GM21786 (cell line): ENCODE results near the gene PLCL2.
"Not testable (repeated sequence)": the region's sequence is repeated elsewhere in the genome, so short reads cannot be mapped to it uniquely, and the experiment has no call there.

Experiments used
- ATAC-seq: cut with Tn5 transposase; IDR thresholded peaks from one replicate; pipeline ENCODE4 v1.9.1; 2021; ENCODE audit not compliant: unreplicated experiment

The PLCL2 gene

DNA sequence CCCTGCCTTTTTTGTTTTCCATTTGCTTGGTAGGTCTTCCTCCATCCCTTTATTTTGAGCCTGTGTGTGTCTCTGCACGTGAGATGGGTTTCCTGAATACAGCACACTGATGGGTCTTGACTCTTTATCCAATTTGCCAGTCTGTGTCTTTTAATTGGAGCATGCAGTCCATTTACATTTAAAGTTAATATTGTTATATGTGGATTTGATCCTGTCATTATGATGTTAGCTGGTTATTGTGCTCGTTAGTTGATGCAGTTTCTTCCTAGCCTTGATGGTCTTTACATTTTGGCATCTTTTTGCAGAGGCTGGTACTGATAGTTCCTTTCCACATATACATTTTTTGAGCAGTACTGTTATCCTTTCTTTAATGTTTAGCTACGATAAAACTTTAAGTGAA, 73.1 kb downstream of the PLCL2 start:
- not testable (repeated sequence) for ATAC-seq

DNA sequence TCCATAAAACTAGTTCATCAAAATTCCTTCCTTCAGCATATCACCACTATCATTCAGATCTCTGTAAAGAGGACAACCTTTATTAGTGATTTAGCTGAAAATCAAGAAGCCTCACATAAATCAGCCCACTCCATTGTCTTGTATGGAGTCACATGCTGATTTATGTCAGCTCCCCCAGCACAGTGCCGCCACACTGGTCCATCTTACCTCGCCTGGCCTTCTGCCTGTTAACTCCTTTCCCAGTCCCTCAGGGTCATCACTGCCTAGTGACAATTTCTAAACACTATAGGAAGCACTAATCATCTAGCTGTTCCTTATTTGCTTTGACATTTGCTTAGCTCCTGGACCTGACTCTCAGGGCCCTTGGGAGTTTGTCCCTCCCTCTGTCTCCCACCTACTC, 75.4 kb downstream of the PLCL2 start:
- ATAC-seq = no peak

DNA sequence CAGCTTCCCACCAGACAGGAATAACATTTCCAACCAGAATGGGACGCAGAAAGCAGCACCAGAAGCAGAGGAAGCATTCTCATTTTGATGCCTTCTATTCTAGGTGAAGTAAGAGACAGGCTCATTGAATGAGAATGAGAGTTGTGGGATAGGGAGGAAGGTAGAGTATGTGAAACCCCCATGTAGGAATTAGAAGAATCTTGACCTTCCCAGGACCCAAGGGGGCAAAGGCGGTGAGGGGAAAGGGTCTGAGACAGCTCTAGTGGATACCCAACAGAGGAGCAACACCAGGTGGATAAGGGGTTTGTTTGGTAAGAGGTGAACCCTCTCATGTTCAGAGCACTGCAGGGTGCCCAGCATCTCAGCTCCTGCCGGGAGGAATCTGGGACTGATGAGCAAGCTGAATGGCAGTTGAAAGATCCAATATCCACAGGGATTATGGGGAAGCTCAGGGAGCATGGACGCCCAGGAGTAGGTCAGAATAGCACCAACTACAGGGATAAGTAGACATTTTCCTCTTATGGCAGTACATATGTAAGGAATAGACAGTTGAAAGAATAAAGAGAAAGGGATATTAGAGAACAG, 77.0 kb downstream of the PLCL2 start:
- ATAC-seq = no peak

DNA sequence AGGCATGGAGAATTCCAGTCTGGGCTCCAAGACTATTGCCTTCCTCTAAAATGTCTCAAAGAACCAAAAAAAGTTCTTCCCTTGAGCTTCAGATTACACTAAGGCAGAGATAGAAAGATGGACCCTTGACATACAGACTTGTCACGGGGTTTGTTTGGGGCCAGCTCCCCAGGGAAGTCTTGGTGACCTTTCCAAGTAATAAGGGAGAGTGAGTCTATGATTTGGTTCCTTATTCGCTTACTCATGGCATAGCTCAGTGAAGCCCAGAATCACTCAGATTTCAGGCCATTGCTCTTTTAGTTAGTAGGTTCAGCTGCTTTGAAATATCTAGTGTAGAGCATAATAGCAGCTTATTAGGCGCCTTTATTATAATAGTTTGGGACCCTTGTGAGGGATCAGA, 90.3 kb downstream of the PLCL2 start:
- ATAC-seq = no peak

DNA sequence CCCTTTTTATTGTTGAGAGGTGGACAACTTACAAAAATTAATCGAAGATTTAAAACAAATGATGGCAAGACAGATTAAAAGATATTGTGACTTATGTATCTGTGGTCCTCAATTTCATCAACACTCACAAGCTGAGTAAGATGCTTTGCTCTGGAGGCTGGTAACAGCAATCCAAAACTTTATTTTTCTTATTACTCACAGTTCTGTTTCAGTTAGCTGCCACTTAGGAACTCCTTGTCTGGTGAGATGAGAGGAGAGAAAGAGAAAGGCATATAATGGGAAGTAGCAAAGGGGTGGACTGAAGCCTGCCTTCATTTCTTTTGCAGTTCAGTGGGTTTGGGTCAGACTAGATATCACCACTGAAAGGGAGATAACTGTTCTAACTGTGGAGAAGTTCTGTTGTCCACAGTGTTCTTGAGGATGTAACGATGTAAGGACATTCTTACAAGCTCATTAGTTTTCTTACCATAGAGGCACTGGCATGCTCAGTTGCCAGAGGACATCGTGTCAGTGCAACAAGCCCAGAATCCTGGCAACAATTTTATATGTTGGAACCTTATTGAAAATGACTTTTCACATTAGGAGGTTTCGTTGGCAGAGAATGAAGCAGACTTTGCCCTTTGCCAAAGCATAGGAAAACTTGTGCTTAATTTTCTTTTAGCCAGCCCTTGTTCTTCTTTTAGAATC, 93.6 kb downstream of the PLCL2 start:
- ATAC-seq = no peak

DNA sequence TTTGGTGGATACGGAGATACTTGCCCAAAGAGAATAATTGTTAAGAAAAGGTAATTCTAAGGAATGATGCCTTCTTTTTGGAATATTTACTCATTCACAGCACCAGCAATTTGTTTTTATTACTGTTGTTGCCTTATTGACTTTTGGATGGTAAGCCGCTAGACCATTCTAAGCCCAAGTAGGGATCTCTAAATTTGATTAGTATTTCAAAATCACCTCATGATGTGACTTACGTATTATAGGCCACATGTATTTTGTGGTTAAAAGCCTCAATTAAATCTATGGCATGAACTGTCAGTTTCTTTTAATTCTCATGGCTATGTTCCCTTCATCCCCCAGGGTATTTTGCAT, 94.1 kb downstream of the PLCL2 start:
- ATAC-seq = no peak

DNA sequence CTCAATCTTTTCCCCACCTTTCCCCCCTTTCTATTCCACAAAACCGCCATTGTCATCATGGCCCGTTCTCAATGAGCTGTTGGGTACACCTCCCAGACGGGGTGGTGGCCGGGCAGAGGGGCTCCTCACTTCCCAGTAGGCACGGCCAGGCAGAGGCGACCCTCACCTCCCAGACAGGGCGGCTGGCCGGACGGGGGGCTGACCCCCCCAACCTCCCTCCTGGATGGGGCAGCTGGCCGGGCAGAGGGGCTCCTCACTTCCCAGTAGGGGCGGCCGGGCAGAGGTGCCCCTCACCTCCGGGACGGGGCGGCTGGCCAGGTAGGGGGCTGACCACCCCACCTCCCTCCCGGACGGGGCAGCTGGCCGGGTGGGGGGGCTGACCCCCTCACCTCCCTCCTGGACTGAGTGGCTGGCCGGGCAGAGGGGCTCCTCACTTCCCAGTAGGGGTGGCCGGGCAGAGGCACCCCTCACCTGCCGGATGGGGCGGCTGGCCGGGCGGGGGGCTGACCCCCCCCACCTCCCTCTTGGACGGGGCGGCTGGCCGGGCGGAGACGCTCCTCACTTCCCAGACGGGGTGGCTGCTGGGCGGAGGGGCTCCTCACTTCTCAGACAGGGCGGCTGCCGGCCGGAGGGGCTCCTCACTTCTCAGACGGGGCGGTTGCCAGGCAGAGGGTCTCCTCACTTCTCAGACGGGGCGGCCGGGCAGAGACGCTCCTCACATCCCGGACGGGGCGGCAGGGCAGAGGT, 95.2 kb downstream of the PLCL2 start:
- ATAC-seq = not testable (repeated sequence)

DNA sequence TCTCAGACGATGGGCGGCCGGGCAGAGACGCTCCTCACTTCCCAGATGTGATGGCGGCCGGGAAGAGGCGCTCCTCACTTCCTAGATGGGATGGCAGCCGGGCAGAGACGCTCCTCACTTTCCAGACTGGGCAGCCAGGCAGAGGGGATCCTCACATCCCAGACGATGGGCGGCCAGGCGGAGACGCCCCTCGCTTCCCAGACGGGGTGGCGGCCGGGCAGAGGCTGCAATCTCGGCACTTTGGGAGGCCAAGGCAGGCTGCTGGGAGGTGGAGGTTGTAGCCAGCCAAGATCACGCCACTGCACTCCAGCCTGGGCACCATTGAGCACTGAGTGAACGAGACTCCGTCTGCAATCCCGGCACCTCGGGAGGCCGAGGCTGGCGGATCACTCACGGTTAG, 95.8 kb downstream of the PLCL2 start:
- ATAC-seq = not testable (repeated sequence)

DNA sequence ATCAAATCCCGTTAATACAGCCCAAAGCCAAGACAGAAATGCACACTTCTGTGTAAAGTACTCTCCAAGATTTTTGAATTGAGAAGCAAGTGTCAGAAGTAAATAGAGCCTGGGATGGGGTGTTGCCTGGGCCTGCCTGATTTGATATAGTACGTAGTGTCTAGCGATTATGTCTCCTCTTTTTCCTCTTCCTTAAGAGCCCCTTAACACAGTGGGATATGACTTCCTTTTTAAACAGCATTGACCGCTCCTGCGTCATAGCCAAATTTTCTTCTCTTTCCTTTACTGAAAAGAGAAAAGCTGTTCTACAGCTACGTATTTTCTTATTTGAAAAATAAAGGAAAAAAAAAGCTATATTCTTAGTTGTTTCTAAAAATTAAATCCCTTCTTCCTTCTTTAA, 97.7 kb downstream of the PLCL2 start:
- ATAC-seq = no peak

DNA sequence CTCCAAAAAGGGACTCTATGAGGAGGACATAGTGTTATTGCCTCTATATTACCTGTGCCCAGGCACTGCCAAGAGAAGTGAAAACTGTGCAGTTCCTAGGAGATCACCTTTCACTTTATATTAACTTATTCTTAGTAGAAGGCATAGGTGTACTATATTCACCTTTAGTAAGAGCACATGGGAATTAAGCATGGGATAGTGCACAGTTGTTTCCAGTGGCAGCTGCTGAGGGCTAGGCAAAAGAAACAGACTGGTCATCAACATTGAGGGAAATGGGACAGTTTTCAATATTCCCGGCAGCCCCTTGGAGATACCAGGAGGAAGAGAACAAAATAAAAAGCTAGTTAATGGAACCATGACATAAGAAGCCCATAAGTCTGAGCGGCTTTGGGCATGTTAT, 100.9 kb downstream of the PLCL2 start:
- ATAC-seq = no peak

DNA sequence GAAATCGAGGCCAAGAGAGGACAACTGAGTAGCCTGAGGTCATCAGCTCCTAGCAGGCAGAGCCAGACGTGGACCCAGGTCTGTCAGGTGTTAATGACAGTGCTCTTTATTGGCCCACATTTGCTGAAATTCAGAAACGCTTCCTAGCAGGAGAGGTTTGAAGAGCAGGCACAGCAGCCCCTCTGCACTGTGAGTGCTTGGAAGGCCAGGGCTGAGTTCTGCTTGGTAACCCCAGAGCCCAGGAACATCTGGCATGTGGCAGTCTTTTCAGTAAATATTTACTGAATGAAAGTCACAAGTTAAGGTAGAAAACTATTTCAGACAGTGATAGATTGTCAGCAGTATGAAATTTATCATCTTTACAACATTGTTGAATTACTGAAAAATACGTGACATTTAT, 102.4 kb downstream of the PLCL2 start:
- ATAC-seq = no peak

DNA sequence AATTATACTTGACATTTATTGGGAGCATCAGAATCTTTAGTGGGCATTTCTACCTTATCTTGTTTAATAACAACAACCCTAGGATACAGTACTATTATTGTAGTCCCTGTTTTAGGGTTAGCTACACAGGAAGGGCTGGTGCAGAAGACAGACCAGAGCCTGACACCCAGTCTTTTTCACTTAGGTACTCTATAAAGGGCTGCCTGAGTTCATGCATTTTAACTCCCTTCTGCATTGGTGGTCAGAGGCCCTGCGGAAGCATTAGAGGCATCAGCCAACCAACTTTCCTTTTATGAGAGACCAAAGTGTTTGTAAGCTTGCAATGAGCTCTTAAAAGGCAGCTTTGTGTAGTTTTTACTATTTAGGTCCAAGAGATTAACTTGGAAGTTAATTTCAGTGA, 105.4 kb downstream of the PLCL2 start:
- no peak for ATAC-seq

DNA sequence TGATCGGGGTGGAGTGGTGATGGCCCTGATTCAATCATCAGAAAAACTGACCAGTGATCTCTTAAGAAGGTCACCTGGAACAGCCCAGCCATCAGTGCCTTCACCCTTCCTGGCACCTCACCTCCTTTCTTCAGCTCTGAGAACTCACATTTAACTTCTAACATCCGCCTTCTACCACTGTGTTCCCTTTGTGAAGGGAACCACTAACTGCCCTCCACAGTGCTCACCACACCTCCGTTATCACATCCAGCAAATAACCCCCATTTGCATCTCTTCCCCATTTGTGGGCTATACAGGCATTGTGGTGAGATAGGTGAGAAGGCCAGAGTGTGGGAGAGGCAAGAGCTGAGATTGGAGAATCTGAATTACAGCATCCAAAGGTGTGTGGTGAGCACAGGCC, 107.4 kb downstream of the PLCL2 start:
- no peak for ATAC-seq

DNA sequence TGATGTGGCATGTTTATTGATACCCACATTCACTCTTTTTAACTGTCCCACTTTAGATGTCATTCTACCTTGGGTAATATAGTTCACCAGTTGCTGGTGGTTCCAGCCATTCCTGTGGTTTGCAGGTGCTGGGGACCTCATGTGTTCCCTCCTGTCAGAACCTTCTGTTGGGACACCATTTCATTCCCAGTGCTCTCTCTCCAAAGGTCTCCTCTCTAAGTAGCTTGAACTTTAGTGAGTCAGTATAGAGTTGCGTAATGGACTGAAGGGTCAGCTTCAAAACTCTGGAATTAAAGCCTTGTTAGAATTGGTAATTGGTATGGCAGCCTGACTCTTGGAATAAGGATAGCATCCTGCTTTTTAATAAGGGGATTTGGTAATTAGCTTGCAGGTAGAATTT, 108.5 kb downstream of the PLCL2 start:
- no peak for ATAC-seq

DNA sequence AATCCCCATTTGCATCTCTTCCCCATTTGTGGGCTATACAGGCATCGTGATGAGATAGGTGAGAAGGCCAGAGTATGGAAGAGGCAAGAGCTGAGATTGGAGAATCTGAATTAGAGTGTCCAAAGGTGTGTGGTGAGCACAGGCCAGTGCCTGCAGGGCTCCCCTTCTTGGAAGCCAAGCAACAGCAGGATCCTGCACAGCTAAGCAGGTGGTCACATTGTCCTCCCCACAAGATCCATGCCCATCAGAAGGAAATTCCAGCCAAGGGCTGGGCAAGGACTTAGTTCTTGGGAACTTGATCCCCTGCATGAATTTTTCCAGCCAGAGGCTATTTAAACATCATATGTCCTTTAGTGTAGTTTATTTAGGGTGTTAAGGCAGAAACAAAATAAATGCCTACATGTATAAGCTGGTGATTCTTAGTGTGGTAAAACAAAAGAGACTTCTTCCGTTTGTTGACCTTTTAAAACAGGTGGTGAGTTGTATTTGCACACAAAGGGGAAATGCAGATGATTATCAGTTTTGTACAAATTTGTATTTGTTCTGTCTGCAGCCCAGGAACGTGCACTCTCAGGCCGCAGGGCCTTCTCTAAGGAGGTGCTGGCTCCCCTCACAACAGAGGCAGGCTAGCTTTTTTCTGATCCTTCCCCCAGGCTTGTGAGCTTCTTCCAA, 110.2 kb downstream of the PLCL2 start:
- no peak for ATAC-seq

DNA sequence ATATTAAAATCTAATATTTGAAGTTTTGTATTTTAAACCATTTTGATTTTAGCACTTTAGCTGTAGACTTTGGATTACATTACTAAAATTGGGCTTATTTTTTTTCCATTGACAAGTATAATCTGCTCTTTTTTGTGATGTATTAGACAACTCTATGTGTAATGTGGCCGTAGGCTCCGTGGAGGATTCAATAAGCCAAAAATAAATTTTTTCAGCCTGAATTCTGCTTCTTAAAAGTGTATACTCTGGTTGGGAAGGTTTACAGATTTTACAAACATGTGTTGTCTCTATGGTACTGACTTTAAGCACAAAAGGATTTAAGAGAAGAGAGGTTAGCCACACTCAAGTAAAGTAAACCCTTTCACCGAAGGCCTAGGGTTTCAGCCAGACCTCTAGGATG, 110.8 kb downstream of the PLCL2 start:
- no peak for ATAC-seq

DNA sequence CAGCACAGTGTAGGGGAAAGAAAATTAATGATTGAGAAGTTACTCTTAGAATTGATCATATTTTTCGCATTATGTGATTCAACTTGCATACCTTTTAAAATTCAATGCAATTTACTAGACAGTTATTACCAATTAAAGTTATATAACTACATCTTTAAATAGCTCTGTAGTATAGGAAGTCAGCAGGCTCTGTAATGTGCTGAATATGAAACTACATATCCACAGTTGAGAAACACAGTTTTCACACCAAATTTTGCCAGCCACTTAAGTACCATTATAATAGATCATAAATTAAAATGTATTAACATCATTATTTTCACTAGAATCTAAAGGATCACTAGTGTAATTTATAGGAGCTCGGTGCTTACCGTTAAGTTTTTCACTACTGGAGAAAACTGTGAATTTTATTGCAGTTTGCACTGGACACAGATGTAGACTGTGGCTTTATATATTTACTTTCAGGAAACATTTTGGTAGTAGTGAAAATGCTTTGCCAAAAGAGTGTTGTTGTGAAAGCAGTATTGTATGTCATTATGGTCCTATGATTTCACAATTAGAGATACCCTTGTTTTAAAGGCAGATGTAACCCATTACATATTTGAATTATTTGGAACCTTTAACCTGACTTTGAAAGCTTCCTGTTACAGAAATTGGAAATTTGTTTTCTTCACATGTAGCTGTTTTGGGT, 113.6 kb downstream of the PLCL2 start:
- ATAC-seq = no peak

DNA sequence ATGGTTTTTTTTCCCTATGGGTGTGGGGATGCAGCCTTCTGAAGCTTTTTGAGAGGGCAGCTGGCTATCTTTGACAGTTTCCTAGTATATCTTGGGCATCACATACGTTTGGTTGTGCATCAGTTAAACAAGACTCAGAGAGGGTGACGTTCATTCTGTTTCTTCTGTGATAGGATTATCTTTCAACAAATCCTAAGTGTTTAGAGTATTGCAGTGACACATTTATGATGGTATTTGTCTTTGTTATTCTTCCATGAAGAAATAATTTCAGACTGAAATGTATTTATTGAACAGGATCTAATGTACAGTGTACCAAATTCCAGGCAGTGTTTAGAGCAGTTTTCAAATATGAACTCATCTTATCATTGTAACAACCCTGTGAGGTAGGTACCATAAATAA, 114.4 kb downstream of the PLCL2 start:
- no peak for ATAC-seq

DNA sequence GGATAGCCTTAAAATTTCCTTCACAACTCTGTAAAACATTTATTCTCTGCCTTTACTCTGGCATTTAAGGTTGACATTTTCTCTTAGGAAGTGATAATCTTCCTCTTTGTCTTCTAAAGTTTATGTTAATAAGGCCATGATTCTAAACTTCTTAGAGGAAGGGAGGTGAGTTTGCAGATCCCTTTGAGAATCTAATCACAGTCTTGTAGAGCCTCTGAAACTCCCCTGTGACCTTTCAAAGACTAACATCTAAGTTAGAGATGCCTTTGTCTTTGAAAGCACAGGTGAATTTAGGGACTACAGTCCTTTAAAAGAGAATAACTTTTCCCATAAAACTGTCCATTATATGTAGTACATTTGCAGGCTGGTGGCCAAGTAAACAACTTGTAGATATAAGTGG, 115.1 kb downstream of the PLCL2 start:
- no peak for ATAC-seq

DNA sequence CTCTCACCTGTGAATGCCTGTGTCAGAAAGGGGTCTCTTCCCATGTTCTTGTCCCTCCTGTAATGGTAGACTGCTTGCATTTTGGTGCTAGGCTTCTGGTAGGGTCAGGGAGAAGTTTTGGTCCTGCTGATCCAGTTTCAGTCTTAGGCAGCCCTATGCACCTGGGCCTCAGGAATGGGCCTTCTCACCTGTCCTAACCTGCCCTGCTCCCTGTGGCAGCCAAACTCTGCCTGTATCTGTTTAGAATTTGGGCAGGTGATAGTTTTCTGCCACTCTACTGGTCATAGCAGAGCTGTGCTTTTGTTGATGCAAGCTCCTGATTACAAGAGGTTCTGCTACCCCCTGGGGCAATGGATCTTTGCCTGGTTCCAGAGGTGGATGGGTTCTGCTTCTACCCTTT, 118.7 kb downstream of the PLCL2 start:
- no peak for ATAC-seq

DNA sequence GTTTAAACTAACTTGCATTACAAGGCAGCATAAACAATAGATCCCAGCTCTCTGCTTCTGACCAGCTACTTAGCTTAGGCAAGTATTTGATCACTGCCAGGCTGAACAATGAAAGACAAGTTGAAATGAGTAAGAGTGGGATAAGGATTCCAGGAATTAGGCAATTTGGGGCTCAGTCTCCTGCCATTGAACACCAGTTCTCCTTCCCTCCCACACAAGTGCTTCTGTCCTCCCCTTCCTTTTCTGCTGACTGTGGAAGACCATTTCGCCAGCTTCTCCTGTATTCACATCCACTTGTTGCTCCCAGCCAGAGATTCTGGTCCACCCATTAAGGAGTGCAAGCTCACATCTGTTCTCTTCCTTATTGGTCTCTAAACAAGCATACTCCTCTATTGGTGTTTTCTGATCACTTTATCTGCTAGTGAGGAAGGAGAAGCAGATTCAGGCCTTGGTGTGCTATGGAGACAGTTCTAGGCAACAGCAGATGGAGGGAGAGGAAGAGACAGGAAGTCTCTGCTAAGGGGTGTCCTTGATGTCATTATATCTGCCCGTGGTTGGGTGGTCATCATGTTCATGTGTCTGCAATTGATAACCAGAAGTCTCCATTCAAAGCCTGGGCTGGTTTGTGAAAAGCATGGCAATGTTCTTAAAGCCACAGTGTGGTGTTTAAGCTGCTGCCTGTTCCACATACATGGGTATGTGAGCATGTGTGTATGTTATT, 121.5 kb downstream of the PLCL2 start:
- no peak for ATAC-seq
